ENCODE data around the gene TIGAR.

Gene TIGAR

DNA sequence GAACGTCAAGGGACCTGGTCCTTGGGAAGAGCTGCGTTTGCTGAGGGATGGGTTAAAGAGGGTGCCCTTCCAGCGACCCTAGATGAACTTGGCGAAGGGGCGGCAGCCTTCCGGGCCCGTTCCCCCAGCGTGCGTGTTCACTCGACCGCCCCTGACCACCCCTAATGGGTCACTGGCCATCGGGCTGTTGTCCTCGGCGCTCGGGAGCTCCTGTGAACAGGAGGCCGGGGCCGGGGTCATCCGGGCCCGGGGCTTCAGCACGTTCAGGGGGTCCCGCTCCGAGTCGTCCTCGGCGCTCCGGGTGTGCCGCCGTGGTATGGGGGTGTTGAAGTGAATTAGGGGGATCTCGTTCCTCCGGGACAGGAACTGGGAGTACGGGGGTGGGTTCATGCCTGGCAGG is 49.3 kb downstream of the TIGAR start:
- no peak for TF ChIP-seq EZH2phosphoT487 (IDR thresholded peaks at IDR 0.05; ENCODE audit: borderline replicate concordance)
- TF ChIP-seq, protein P1, sequence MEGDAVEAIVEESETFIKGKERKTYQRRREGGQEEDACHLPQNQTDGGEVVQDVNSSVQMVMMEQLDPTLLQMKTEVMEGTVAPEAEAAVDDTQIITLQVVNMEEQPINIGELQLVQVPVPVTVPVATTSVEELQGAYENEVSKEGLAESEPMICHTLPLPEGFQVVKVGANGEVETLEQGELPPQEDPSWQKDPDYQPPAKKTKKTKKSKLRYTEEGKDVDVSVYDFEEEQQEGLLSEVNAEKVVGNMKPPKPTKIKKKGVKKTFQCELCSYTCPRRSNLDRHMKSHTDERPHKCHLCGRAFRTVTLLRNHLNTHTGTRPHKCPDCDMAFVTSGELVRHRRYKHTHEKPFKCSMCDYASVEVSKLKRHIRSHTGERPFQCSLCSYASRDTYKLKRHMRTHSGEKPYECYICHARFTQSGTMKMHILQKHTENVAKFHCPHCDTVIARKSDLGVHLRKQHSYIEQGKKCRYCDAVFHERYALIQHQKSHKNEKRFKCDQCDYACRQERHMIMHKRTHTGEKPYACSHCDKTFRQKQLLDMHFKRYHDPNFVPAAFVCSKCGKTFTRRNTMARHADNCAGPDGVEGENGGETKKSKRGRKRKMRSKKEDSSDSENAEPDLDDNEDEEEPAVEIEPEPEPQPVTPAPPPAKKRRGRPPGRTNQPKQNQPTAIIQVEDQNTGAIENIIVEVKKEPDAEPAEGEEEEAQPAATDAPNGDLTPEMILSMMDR (conservative IDR thresholded peaks at IDR 0.05; ENCODE audit: low read length) = no peak
- H2AFZ ChIP-seq (ENCODE audit: low read length) = no peak overlapping the region
- no peak overlapping the region for H3K9ac ChIP-seq (ENCODE audit: low read depth, low read length, poor library complexity, severe bottlenecking)
- no peaks in the 10 kb centered on the region for H3F3A ChIP-seq (ENCODE audit: low read depth)
- no peaks in the 10 kb centered on the region for H3K4me1 ChIP-seq (ENCODE audit: insufficient read depth, low read length, poor library complexity, severe bottlenecking)
- H3K9me2 ChIP-seq (replicated peaks; ENCODE audit: low read depth, low read length) = no peaks in the 10 kb centered on the region
- H3K4me3 ChIP-seq (ENCODE audit: low read length, poor library complexity, severe bottlenecking) = no peak overlapping the region
- no peaks in the 10 kb centered on the region for H3K27me3 ChIP-seq (ENCODE audit: insufficient read depth, low read length, poor library complexity, severe bottlenecking)
- no peaks in the 10 kb centered on the region for H3K9me3 ChIP-seq (ENCODE audit: insufficient read depth, low read depth, low read length)
- no peak overlapping the region for H3K4me2 ChIP-seq (ENCODE audit: low read depth, low read length, poor library complexity, severe bottlenecking)
- H3K36me3 ChIP-seq (ENCODE audit: insufficient read depth, low read length) = no peaks in the 10 kb centered on the region
- no peaks in the 10 kb centered on the region for H3K79me2 ChIP-seq (ENCODE audit: insufficient read depth, low read length)
- no peaks in the 10 kb centered on the region for H4K20me1 ChIP-seq (ENCODE audit: insufficient read depth, low read length, poor library complexity, severe bottlenecking)

DNA sequence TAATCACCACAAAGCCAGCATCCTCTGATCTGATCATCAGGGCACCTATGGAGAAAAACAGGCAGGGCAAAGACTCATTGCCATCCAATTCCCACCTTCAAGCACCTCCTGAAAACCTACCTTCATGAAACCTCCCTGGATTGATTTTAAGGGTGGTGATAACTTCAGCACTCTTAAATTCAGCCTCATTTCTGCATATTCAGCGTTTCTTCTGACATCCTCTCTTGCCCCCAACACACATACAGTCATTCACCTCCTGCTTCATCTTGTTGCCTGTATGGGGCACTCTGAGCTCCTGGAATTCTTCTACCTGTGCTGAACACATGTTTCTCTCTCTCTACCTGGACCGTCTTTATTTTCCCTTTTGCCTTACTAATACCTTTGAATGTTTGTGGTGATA is 51.6 kb downstream of the TIGAR start:
- Histone ChIP-seq H2AFZ (ENCODE audit: low read length) (no peak overlapping the region), H3K4me2 (ENCODE audit: low read depth, low read length, poor library complexity, severe bottlenecking) (no peak overlapping the region), H3K27me3 (ENCODE audit: insufficient read depth, low read length, poor library complexity, severe bottlenecking) (no peaks in the 10 kb centered on the region), H3K9me2 (replicated peaks; ENCODE audit: low read depth, low read length) (no peaks in the 10 kb centered on the region), H3K36me3 (ENCODE audit: insufficient read depth, low read length) (no peaks in the 10 kb centered on the region), H4K20me1 (ENCODE audit: insufficient read depth, low read length, poor library complexity, severe bottlenecking) (no peaks in the 10 kb centered on the region), H3K9ac (ENCODE audit: low read depth, low read length, poor library complexity, severe bottlenecking) (no peak overlapping the region), H3K4me1 (ENCODE audit: insufficient read depth, low read length, poor library complexity, severe bottlenecking) (no peaks in the 10 kb centered on the region), H3F3A (ENCODE audit: low read depth) (no peaks in the 10 kb centered on the region), H3K79me2 (ENCODE audit: insufficient read depth, low read length) (no peaks in the 10 kb centered on the region), H3K9me3 (ENCODE audit: insufficient read depth, low read depth, low read length) (no peaks in the 10 kb centered on the region), H3K4me3 (ENCODE audit: low read length, poor library complexity, severe bottlenecking) (no peak overlapping the region)
- no peak for TF ChIP-seq EZH2phosphoT487 (IDR thresholded peaks at IDR 0.05; ENCODE audit: borderline replicate concordance)
- TF ChIP-seq, protein P1 (conservative IDR thresholded peaks at IDR 0.05; ENCODE audit: low read length) = no peak

DNA sequence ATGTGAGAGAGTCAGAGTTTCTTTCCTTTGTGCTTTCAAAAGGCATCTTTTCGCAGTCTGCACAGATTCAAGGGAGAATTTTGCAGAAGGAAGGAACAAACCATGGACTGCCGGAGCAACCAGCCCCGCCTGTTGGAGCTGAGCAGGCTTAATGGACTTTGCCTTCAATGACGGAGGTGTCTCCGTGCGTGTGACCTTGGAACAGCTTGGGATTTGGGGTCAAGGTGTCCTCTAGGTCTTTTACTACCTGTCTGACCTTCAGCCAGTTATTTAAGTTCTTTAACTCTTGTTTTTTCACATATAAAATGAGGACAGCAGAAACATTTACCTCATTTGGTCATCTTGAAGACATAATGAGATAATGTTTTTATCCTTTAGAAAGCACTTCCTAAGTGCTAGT is 54.4 kb downstream of the TIGAR start:
- TF ChIP-seq EZH2phosphoT487 (IDR thresholded peaks at IDR 0.05; ENCODE audit: borderline replicate concordance) = no peak
- TF ChIP-seq, protein P1 (conservative IDR thresholded peaks at IDR 0.05; ENCODE audit: low read length) = no peak
- H3K4me3 ChIP-seq (ENCODE audit: low read length, poor library complexity, severe bottlenecking) = no peak overlapping the region
- H3K36me3 ChIP-seq (ENCODE audit: insufficient read depth, low read length) = no peaks in the 10 kb centered on the region
- no peak overlapping the region for H3K9ac ChIP-seq (ENCODE audit: low read depth, low read length, poor library complexity, severe bottlenecking)
- H3F3A ChIP-seq (ENCODE audit: low read depth) = no peaks in the 10 kb centered on the region
- no peaks in the 10 kb centered on the region for H4K20me1 ChIP-seq (ENCODE audit: insufficient read depth, low read length, poor library complexity, severe bottlenecking)
- H3K27me3 ChIP-seq (ENCODE audit: insufficient read depth, low read length, poor library complexity, severe bottlenecking) = no peaks in the 10 kb centered on the region
- H3K9me3 ChIP-seq (ENCODE audit: insufficient read depth, low read depth, low read length) = no peaks in the 10 kb centered on the region
- H3K4me1 ChIP-seq (ENCODE audit: insufficient read depth, low read length, poor library complexity, severe bottlenecking) = no peaks in the 10 kb centered on the region
- no peaks in the 10 kb centered on the region for H3K9me2 ChIP-seq (replicated peaks; ENCODE audit: low read depth, low read length)
- no peak overlapping the region for H2AFZ ChIP-seq (ENCODE audit: low read length)
- H3K4me2 ChIP-seq (ENCODE audit: low read depth, low read length, poor library complexity, severe bottlenecking) = no peak overlapping the region
- H3K79me2 ChIP-seq (ENCODE audit: insufficient read depth, low read length) = no peaks in the 10 kb centered on the region
